ENCODE measurements around the gene ANXA5.

Gene ANXA5

DNA sequence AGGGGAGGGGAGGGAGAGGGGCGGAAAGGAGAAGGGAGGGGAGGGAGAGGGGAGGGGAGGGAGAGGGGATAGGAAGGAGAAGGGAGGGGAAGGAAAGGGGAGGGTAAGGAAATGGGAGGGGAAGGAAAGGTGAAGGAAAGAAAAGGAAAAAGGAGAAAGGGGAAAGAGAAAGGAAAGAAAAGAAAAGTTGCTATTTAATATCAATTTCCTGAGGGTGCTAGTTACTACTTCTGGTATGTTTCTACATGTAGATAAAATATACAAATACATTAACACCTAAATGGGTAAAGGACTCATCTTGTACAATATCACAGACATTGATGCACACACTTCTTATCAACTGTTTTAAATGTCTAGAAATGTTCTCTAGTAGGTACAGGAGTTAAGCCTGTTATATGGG lies 22.6 kb downstream of the ANXA5 start:
- H3K18ac ChIP-seq (ENCODE audit: low read length), result no peak overlapping the region
- no peak overlapping the region for H3K9ac ChIP-seq (ENCODE audit: low read length)
- peaks cover 8 to 30% of the 10 kb centered on the region in 2 experiments for H3K36me3 ChIP-seq (ENCODE audit: control insufficient read depth in 1 of 2, insufficient read depth in 2 of 2, low read length in 2 of 2)
- H3K27ac ChIP-seq (ENCODE audit: low read depth, low read length), result no peak overlapping the region
- H3K4me3 ChIP-seq (ENCODE audit: low read depth, low read length), result no peak overlapping the region
- H2BK120ac ChIP-seq (ENCODE audit: insufficient read depth, low read length, poor library complexity), result no peak overlapping the region
- no peaks in the 10 kb centered on the region for H3K79me2 ChIP-seq (ENCODE audit: control insufficient read depth, insufficient read depth, low read length, poor library complexity)
- no peaks in the 10 kb centered on the region for H3K27me3 ChIP-seq (ENCODE audit: insufficient read depth, low read length)
- H3K9me3 ChIP-seq (ENCODE audit: insufficient read depth, low read depth, low read length), result no peaks in the 10 kb centered on the region
- no peak overlapping the region for H3K14ac ChIP-seq (ENCODE audit: low read length)
- H4K8ac ChIP-seq (ENCODE audit: low read depth, low read length), result no peak overlapping the region
- no peaks in the 10 kb centered on the region for H3K79me1 ChIP-seq (ENCODE audit: low read length)
- no peak overlapping the region for H3K23ac ChIP-seq (ENCODE audit: low read length)
- no CpG with 5 or more reads among the region's 1 CpG for WGBS (ENCODE audit: extremely low coverage, insufficient coverage, insufficient read length)
- H2AK5ac ChIP-seq (ENCODE audit: low read length), result no peak overlapping the region
- no peak overlapping the region for H4K91ac ChIP-seq (ENCODE audit: low read depth, low read length)
- H2BK12ac ChIP-seq (ENCODE audit: low read length), result no peak overlapping the region
- H3K4me1 ChIP-seq (ENCODE audit: control insufficient read depth in 1 of 2, insufficient read depth in 2 of 2, low read length in 2 of 2), result no peaks in the 10 kb centered on the region
- H2AFZ ChIP-seq (ENCODE audit: insufficient read depth, low read length, poor library complexity), result no peak overlapping the region
- no peak overlapping the region for H3K4me2 ChIP-seq (ENCODE audit: low read length)
- H4K12ac ChIP-seq (ENCODE audit: low read depth, low read length), result no peak overlapping the region
- H3K4ac ChIP-seq (ENCODE audit: low read depth, low read length), result no peak overlapping the region
- no peak for DNase-seq
- no peak overlapping the region for H2BK5ac ChIP-seq (ENCODE audit: low read depth, low read length, poor library complexity)

- no peaks in the 10 kb centered on the region for H3K9me3 ChIP-seq (ENCODE audit: insufficient read depth, low read depth, low read length)
- no peak overlapping the region for H3K14ac ChIP-seq (ENCODE audit: low read length)
- H2BK120ac ChIP-seq (ENCODE audit: insufficient read depth, low read length, poor library complexity), result no peak overlapping the region
- no peaks in the 10 kb centered on the region for H3K27me3 ChIP-seq (ENCODE audit: insufficient read depth, low read length)
- no peak overlapping the region for H3K9ac ChIP-seq (ENCODE audit: low read length)
- no peak overlapping the region for H3K23ac ChIP-seq (ENCODE audit: low read length)
- H3K4ac ChIP-seq (ENCODE audit: low read depth, low read length), result no peak overlapping the region
- H3K4me1 ChIP-seq (ENCODE audit: control insufficient read depth in 1 of 2, insufficient read depth in 2 of 2, low read length in 2 of 2), result no peaks in the 10 kb centered on the region
- no peak overlapping the region for H4K8ac ChIP-seq (ENCODE audit: low read depth, low read length)
- H4K12ac ChIP-seq (ENCODE audit: low read depth, low read length), result no peak overlapping the region
- no peak overlapping the region for H2AK5ac ChIP-seq (ENCODE audit: low read length)
- H3K18ac ChIP-seq (ENCODE audit: low read length), result no peak overlapping the region
- no peak overlapping the region for H2AFZ ChIP-seq (ENCODE audit: insufficient read depth, low read length, poor library complexity)
- no peaks in the 10 kb centered on the region for H3K79me2 ChIP-seq (ENCODE audit: control insufficient read depth, insufficient read depth, low read length, poor library complexity)
- H3K36me3 ChIP-seq (ENCODE audit: control insufficient read depth in 1 of 2, insufficient read depth in 2 of 2, low read length in 2 of 2), result peaks cover 13 to 31% of the 10 kb centered on the region in 2 experiments
- H2BK5ac ChIP-seq (ENCODE audit: low read depth, low read length, poor library complexity), result no peak overlapping the region
- no peaks in the 10 kb centered on the region for H3K79me1 ChIP-seq (ENCODE audit: low read length)
- DNase-seq, result no peak
- H3K4me2 ChIP-seq (ENCODE audit: low read length), result no peak overlapping the region
- H3K27ac ChIP-seq (ENCODE audit: low read depth, low read length), result no peak overlapping the region
- H2BK12ac ChIP-seq (ENCODE audit: low read length), result no peak overlapping the region
- WGBS (ENCODE audit: extremely low coverage, insufficient coverage, insufficient read length), result no CpG with 5 or more reads among the region's 2 CpGs
- H3K4me3 ChIP-seq (ENCODE audit: low read depth, low read length), result no peak overlapping the region
- no peak overlapping the region for H4K91ac ChIP-seq (ENCODE audit: low read depth, low read length)
These were observed 27.6 kb downstream of the ANXA5 start for GRCh38 chr4:121669163-121669550.

- Histone ChIP-seq H3K4me1 (ENCODE audit: control insufficient read depth in 1 of 2, insufficient read depth in 2 of 2, low read length in 2 of 2) (no peaks in the 10 kb centered on the region), H3K79me2 (ENCODE audit: control insufficient read depth, insufficient read depth, low read length, poor library complexity) (no peaks in the 10 kb centered on the region), H3K9me3 (ENCODE audit: insufficient read depth, low read depth, low read length) (no peaks in the 10 kb centered on the region), H4K12ac (ENCODE audit: low read depth, low read length) (no peak overlapping the region), H2BK120ac (ENCODE audit: insufficient read depth, low read length, poor library complexity) (no peak overlapping the region), H3K27ac (ENCODE audit: low read depth, low read length) (no peak overlapping the region), H2AFZ (ENCODE audit: insufficient read depth, low read length, poor library complexity) (no peak overlapping the region), H3K14ac (ENCODE audit: low read length) (no peak overlapping the region), H3K18ac (ENCODE audit: low read length) (no peak overlapping the region), H4K91ac (ENCODE audit: low read depth, low read length) (no peak overlapping the region), H3K4me2 (ENCODE audit: low read length) (no peak overlapping the region), H3K4ac (ENCODE audit: low read depth, low read length) (no peak overlapping the region), H2AK5ac (ENCODE audit: low read length) (no peak overlapping the region), H4K8ac (ENCODE audit: low read depth, low read length) (no peak overlapping the region), H2BK5ac (ENCODE audit: low read depth, low read length, poor library complexity) (no peak overlapping the region), H3K23ac (ENCODE audit: low read length) (peak overlapping the region; percentile 17), H3K27me3 (ENCODE audit: insufficient read depth, low read length) (no peaks in the 10 kb centered on the region), H2BK12ac (ENCODE audit: low read length) (no peak overlapping the region), H3K9ac (ENCODE audit: low read length) (no peak overlapping the region), H3K79me1 (ENCODE audit: low read length) (no peaks in the 10 kb centered on the region), H3K4me3 (ENCODE audit: low read depth, low read length) (no peak overlapping the region), H3K36me3 (ENCODE audit: control insufficient read depth in 1 of 2, insufficient read depth in 2 of 2, low read length in 2 of 2) (peaks cover 10 to 29% of the 10 kb centered on the region in 2 experiments)
- no peak for DNase-seq
- no CpG with 5 or more reads among the region's 4 CpGs for WGBS (ENCODE audit: extremely low coverage, insufficient coverage, insufficient read length)
These were observed 28.2 kb downstream of the ANXA5 start for GRCh38 chr4:121668368-121669162.

DNA sequence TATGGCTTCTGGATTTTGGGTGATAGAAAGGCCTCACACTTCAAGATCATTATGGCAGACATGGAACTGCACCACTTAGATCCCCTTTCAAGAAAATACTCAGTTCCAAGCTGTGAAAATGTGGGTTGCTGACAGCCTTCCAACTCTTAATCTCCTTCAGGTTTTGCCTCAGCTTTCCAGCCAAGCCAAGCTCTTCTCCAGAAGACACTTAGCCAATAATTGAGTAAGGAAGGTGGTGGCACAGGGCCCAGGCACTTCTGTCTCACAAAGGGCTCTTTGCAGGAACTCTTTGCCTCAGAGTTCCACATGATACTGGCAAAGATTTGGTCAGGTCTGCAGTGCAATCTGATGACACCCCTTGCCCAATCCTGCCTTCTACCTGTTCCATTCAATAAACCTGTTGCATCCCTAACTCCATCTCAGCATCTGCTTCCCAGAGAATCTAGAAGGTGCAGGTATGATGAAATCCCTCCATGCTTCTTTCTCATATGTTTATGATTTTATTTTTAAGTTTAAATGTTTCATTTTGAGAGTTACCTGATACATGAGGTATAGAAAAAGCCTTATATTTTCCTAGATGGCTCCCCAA lies 30.6 kb downstream of the ANXA5 start:
- Histone ChIP-seq H3K23ac (ENCODE audit: low read length) (no peak overlapping the region), H4K8ac (ENCODE audit: low read depth, low read length) (no peak overlapping the region), H4K91ac (ENCODE audit: low read depth, low read length) (no peak overlapping the region), H3K9me3 (ENCODE audit: insufficient read depth, low read depth, low read length) (no peaks in the 10 kb centered on the region), H3K9ac (ENCODE audit: low read length) (no peak overlapping the region), H3K18ac (ENCODE audit: low read length) (no peak overlapping the region), H3K36me3 (ENCODE audit: control insufficient read depth in 1 of 2, insufficient read depth in 2 of 2, low read length in 2 of 2) (peaks cover 8 to 17% of the 10 kb centered on the region in 2 experiments), H4K12ac (ENCODE audit: low read depth, low read length) (no peak overlapping the region), H3K14ac (ENCODE audit: low read length) (no peak overlapping the region), H2BK12ac (ENCODE audit: low read length) (no peak overlapping the region), H3K4me3 (ENCODE audit: low read depth, low read length) (no peak overlapping the region), H3K4me2 (ENCODE audit: low read length) (no peak overlapping the region), H2AK5ac (ENCODE audit: low read length) (no peak overlapping the region), H3K27ac (ENCODE audit: low read depth, low read length) (no peak overlapping the region), H2AFZ (ENCODE audit: insufficient read depth, low read length, poor library complexity) (no peak overlapping the region), H3K27me3 (ENCODE audit: insufficient read depth, low read length) (no peaks in the 10 kb centered on the region), H3K4ac (ENCODE audit: low read depth, low read length) (no peak overlapping the region), H2BK5ac (ENCODE audit: low read depth, low read length, poor library complexity) (no peak overlapping the region), H3K4me1 (ENCODE audit: control insufficient read depth in 1 of 2, insufficient read depth in 2 of 2, low read length in 2 of 2) (no peaks in the 10 kb centered on the region), H3K79me1 (ENCODE audit: low read length) (no peaks in the 10 kb centered on the region), H3K79me2 (ENCODE audit: control insufficient read depth, insufficient read depth, low read length, poor library complexity) (no peaks in the 10 kb centered on the region), H2BK120ac (ENCODE audit: insufficient read depth, low read length, poor library complexity) (no peak overlapping the region)
- DNase-seq, result no peak
